Lung (tissue), 12 donors: ENCODE data around the gene ARAP2. TPM values are rescaled to one million over a fixed set of nuclear protein-coding genes. Genes with fewer than 3 reads are reported as not detected.

ENCODE experiments used
- ATAC-seq: fragments of 200-7000 bp; cut with Tn5 transposase; one replicate; pipeline ENCODE4 v1.9.1; 2020; ENCODE audit warnings: moderate number of reproducible peaks; ENCODE audit not compliant: insufficient read depth, low FRiP score
- DNase-seq, 3 donors: peaks; one replicate each; pipeline ENCODE4 v3.0.0-alpha.2; 2013 to 2017
- H3K27ac ChIP-seq, 2 donors: one replicate each; pipeline ENCODE4 v1.5.1; 2013; ENCODE audit warnings: mild to moderate bottlenecking in 2 of 2, moderate library complexity in 2 of 2, control low read depth in 1 of 2, inconsistent platforms in 1 of 2, low read depth in 1 of 2, low read length in 1 of 2
- H3K27me3 ChIP-seq, 3 donors: one replicate each; pipeline ENCODE4 v1.5.1; 2013; ENCODE audit warnings: low read length in 2 of 3; ENCODE audit not compliant: control insufficient read depth in 3 of 3, insufficient read depth in 3 of 3
- H3K36me3 ChIP-seq, 4 donors: one replicate each; pipeline ENCODE4 v1.5.1; 2013; ENCODE audit warnings: low read length in 4 of 4, mild to moderate bottlenecking in 1 of 4, moderate library complexity in 1 of 4; ENCODE audit not compliant: control insufficient read depth in 4 of 4, insufficient read depth in 4 of 4
- H3K4me1 ChIP-seq, 5 donors: one replicate each; pipeline ENCODE4 v1.5.1; 2013; ENCODE audit warnings: low read length in 5 of 5, mild to moderate bottlenecking in 2 of 5, moderate library complexity in 1 of 5; ENCODE audit not compliant: control insufficient read depth in 5 of 5, insufficient read depth in 5 of 5
- H3K4me3 ChIP-seq: one replicate; pipeline ENCODE4 v1.5.1; 2013; ENCODE audit warnings: mild to moderate bottlenecking, control low read depth, moderate library complexity
- H3K9ac ChIP-seq, 2 donors: one replicate each; pipeline ENCODE4 v1.5.1; 2013; ENCODE audit warnings: low read length in 2 of 2, control low read depth in 1 of 2; ENCODE audit not compliant: insufficient read depth in 1 of 2
- H3K9me3 ChIP-seq, 4 donors: one replicate each; pipeline ENCODE4 v1.5.1; 2013; ENCODE audit warnings: low read length in 3 of 4, mild to moderate bottlenecking in 1 of 4, moderate library complexity in 1 of 4; ENCODE audit not compliant: control insufficient read depth in 4 of 4, insufficient read depth in 3 of 4
- WGBS, 2 donors: extraction: QIAGEN DNeasy Blood & Tissue Kit; methylation state at CpG; one replicate each; pipeline ENCODE4 v1.1.7; 2013; 5-methylcytosine and 5-hydroxymethylcytosine counted together
- polyA plus RNA-seq, 2 donors: library from polyadenylated mRNA; stranded (reverse); fragments of 200-250 nt; gene quantifications; one replicate each; pipeline ENCODE4 v1.2.1, GENCODE V29; 2013
- total RNA-seq, 2 donors: library from RNA; depleted of rRNA in 1 of 2; stranded (reverse); fragments of >200 nt in 1 of 2; gene quantifications; one replicate each; pipeline ENCODE4 v1.2.1, GENCODE V29; 2014 to 2021
- TF ChIP-seq, protein P1 (sequence below): IDR thresholded peaks from 2 replicates; pipeline ENCODE4 v1.5.1; 2012; ENCODE audit warnings: mild to moderate bottlenecking; ENCODE audit errors: control extremely low read depth, extremely low read depth
- donor health status: control.
- donor health status: control.
- donor health status: Bipolar disorder and iron deficiency.
- donor health status: healthy.
- donor health status: DM: yes; HTN: yes; CAD: no.

ARAP2 gene
- total and polyA plus RNA-seq, 4 donors, result 5.9 to 77.8 (median 20.2) TPM

DNA sequence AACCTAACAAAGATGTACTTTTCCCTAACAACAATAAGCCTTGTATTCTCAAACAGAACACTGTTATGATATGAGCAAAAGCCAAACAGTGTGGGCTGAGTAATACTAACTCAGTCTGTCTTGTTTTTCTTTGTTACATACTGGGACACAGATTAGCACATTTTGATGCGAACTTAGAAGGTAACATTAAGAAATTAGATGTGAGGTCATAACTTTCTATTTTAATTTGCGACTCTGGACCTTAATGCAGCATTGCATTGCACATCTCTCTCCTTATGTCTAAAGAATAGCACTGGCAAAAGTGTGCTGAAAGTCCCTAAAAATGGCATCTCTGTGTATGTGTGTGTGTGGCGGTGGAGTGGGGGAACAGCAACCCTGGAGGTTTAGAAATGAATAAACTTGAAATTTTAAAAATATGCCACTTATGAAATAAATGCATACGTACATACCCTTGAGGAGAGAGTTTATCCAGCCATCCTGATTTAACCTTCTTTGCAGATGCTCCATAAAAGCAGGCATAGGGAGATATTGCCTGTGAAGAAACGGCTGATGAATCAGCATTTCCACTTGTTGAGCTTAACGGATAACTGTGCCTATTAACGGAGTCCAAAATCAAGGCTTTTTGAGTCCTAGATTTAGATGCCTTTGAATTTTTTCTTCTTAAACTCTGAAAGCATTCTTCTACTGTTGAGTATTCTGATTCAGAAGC lies 34.2 kb downstream of the ARAP2 start:
- Histone ChIP-seq H3K9ac (no peak overlapping the region), H3K9me3 (no peaks in the 10 kb centered on the region), H3K27ac (no peak overlapping the region), H3K4me1 (no peaks in the 10 kb centered on the region), H3K4me3 (no peak overlapping the region), H3K36me3 (no peaks in the 10 kb centered on the region), H3K27me3 (no peaks in the 10 kb centered on the region)
- WGBS, 2 donors, result 59 to 83% methylated on average over 7 of the region's 7 CpGs
- ATAC-seq, result no peak
- TF ChIP-seq, protein P1, sequence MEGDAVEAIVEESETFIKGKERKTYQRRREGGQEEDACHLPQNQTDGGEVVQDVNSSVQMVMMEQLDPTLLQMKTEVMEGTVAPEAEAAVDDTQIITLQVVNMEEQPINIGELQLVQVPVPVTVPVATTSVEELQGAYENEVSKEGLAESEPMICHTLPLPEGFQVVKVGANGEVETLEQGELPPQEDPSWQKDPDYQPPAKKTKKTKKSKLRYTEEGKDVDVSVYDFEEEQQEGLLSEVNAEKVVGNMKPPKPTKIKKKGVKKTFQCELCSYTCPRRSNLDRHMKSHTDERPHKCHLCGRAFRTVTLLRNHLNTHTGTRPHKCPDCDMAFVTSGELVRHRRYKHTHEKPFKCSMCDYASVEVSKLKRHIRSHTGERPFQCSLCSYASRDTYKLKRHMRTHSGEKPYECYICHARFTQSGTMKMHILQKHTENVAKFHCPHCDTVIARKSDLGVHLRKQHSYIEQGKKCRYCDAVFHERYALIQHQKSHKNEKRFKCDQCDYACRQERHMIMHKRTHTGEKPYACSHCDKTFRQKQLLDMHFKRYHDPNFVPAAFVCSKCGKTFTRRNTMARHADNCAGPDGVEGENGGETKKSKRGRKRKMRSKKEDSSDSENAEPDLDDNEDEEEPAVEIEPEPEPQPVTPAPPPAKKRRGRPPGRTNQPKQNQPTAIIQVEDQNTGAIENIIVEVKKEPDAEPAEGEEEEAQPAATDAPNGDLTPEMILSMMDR, result no peak
- DNase-seq, result no peak

- Histone ChIP-seq H3K27ac (no peak overlapping the region), H3K4me1 (no peaks in the 10 kb centered on the region), H3K27me3 (no peaks in the 10 kb centered on the region), H3K9ac (no peak overlapping the region), H3K4me3 (no peak overlapping the region), H3K9me3 (no peaks in the 10 kb centered on the region), H3K36me3 (no peaks in the 10 kb centered on the region)
- WGBS, 2 donors, result 66 to 80% methylated on average over 4 of the region's 4 CpGs
- DNase-seq (no peak), ATAC-seq (no peak)
- TF ChIP-seq, protein P1, result no peak
Observed at GRCh38 chr4:36208893-36209473, 35.3 kb downstream of the ARAP2 start.

GRCh38 chr4:36207831-36208520 lies 36.3 kb downstream of the ARAP2 start:
- H3K36me3 ChIP-seq, result no peaks in the 10 kb centered on the region
- ATAC-seq, result no peak
- H3K27ac ChIP-seq, result no peak overlapping the region
- no peak overlapping the region for H3K4me3 ChIP-seq
- no peaks in the 10 kb centered on the region for H3K4me1 ChIP-seq
- TF ChIP-seq, protein P1, result no peak
- no peak for DNase-seq
- H3K27me3 ChIP-seq, result no peaks in the 10 kb centered on the region
- no peaks in the 10 kb centered on the region for H3K9me3 ChIP-seq
- WGBS, 2 donors, result 67 to 77% methylated on average over 9 of the region's 9 CpGs
- H3K9ac ChIP-seq, result no peak overlapping the region
